Measurements from ENCODE around the gene BTK.

Gene BTK

DNA sequence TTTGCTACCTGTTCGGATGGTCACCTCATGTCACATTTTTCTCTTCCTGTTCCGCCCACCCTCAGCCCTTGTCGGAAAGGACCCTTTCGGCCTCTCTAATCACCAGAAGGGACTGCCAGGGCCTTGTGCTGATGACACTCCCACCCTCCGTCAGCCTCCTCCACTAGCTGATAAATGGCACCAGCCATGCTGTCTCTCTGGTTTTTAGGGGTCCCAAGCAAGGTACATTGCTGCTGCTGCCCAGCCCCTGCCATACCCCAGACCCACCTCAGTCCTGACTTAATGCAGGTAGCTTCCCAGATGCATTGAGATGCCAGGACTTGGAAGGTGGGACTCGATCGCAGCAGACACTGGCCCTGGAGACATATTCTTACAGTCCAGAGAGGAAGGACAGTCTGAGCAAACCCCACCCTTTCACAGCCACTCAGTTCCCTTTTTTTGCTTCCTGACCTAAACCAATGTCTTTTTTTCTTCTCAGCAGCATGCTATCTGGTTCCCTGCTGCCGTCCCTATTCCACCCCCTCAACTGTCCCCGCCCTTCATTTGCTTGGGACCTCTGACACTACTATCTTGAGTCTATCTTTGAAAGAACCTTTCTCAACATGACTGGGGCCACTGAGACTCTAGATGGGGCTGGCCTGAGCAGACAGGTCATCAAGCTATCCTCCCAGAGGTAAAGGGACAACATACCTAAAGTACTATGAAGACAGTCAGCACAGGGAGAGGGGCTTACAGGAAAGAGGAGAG, at the start of gene BTK:
BTK (minus strand) TSS at position 397 of the 747 bp plus-strand sequence. CDS start 10,907 bp downstream, outside the sequence.
- no peak for DNase-seq (ENCODE audit: low read depth, low spot score)

DNA sequence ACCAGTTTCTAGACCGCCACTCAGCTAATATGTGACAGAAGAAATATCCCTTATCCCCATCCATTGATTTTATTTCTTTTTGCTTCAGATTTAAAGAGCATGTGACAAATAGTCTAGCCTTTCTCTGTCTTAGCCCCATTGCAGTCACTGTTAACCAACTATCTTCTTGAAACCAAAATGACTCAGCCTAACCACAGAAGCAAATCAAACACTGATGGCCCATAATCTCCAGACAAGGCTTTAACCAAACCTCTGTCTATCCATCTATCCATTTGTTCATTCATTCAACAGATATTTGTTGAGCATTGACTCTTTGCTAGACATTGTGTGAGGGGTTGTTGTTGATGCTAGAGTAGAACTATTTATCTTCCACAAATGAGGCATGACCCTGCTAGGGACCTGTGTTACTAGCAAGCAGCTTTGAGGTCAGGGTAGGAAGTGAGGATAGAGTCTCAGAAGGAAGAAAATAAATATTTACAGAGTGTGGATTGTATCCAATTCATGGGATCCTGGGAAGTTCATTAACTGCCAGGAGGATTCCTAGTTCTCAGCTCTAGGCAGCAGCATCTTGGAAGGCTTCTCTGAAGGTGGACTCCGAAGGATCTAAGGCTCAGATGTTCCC, 44.6 kb upstream of the BTK start:
- peak; percentile 19 for DNase-seq (ENCODE audit: low read depth, low spot score)

DNA sequence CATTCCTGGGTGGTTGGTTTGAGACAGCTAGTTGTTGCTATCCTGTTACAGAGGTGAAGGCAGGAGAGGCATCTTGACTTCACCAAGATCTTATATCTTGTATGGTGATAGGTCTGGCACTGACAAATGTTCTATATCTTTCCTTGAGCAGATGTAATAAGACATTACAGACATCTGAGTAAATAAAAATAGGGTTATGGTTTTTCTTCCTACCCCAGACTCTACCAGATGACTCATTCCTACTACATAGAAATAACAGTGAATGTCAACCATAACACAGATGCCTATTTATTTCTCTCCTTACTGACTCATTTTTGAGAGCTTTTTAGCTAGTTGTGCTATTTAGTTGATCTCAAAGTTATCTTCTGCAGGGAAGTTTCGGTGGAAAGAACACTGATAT, 43.9 kb upstream of the BTK start:
- DNase-seq (ENCODE audit: low read depth, low spot score): peak; percentile 28

DNA sequence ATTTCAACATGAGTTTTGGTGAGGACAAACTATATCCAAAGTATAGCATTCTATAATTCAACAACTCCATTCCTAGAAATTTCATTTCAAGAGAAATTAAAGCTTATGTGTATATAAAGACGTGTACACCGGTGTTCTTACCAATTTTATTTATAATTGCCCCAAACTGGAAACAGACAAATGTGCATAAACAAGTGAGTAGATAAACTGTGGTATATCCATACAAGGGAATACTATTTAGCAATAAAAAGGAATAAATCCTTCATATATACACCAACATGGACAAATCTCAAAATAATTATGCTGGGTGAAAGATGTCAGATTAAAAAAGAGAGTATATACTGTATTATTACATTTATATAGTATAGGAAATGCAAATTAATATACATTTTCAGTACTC, 42.0 kb upstream of the BTK start:
- DNase-seq (ENCODE audit: low read depth, low spot score): no peak

DNA sequence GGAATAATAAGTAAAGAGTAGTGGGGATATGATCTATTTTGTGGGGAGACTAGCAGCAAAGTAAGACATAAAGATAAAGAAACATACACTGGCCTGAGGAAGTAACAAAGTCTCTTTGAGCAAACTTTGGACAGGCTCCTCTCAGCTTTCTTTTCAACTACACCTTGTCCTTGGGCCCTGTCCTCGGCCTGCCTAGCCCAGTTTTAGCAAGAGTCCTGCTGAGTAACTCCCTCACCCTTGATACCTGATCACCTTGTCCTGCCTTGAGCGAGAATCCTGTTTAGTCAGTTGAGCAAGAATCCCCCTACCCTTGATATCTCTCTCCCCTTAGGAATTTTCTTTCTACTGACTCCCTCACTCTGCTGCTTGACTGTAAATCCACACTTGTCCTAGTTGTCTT, 33.5 kb upstream of the BTK start:
- DNase-seq (ENCODE audit: low read depth, low spot score): no peak

DNA sequence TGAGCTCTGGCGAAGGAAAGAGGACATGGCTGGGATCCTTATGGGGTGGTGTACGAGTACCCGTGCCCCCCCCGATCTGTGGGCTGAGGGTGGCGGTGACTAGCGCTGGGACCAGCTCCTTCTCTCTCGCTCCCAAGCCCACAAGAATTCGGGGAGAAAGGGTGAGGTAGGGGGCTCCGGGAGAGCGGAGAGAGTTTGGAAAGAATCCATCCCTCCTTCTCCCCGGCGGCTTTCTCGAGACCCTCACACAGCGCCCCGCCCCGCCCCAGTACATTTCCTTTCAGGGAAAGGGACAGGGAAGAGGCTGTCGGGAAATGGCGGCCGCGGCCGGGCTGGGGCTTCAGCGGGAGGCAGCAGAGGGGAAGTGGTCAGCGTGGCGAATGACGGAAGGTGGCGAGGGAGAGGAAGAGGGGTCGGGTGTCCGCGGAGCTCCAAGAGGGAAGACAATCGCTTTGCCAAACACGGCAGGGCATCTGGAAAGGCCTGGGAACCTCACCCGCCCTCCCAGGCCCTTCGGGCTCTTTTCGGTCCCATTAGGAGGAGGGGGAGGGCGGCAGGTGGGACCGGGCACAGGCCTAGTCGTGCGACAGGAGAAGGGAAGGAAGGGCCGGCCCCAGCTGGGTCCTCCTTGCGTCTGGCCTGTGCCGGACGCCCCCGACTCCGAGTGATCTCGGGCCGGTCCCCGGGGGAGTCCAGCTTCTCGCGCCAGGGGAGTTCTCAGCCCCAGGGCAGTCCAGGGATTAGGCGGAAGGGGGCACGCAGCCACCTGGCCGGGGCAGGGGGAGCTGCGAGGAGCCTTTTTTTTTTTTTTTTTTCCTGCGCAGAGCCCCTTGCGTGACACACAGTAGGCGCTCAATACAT, 32.2 kb upstream of the BTK start:
- DNase-seq (ENCODE audit: low read depth, low spot score): peak; percentile 60

DNA sequence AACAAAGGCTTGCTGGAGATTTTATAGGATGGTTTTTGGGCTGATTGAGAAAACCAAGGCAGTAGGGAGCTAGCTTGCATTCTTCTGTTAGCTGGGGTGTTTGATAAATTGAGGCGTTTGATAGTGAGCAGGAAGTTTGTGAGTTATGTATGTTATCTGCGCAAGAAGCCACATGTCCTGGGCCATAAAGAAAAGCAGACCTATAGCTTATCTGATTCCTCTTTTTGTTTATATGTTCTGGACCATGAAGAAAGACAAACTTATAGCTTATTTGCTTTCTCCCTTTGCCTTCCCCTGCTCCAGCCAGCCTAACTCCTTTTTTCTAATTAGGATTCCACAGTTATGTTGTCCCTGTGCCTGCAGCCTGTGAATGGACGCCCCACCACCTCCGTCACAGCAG, 31.2 kb upstream of the BTK start:
- DNase-seq (ENCODE audit: low read depth, low spot score): no peak

DNA sequence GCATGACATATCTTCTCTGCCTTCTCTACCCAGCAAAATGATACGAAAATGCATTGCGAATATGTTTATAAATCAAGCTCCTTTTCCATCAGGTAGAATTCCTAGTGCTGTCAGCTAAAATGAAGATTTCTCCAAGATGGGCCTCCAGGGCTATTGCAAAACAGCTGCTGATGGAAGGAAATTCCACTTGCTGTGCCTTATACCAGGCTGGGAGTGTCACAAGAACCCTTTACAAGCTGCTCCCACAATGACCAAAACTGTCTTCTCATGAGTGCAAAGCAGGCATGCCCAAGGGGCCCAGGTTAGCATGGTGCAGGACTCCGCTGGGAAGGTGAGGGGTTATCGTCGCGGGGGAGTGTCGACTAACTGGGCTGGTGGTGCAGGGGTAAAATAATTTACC, 30.7 kb upstream of the BTK start:
- DNase-seq (ENCODE audit: low read depth, low spot score): no peak

DNA sequence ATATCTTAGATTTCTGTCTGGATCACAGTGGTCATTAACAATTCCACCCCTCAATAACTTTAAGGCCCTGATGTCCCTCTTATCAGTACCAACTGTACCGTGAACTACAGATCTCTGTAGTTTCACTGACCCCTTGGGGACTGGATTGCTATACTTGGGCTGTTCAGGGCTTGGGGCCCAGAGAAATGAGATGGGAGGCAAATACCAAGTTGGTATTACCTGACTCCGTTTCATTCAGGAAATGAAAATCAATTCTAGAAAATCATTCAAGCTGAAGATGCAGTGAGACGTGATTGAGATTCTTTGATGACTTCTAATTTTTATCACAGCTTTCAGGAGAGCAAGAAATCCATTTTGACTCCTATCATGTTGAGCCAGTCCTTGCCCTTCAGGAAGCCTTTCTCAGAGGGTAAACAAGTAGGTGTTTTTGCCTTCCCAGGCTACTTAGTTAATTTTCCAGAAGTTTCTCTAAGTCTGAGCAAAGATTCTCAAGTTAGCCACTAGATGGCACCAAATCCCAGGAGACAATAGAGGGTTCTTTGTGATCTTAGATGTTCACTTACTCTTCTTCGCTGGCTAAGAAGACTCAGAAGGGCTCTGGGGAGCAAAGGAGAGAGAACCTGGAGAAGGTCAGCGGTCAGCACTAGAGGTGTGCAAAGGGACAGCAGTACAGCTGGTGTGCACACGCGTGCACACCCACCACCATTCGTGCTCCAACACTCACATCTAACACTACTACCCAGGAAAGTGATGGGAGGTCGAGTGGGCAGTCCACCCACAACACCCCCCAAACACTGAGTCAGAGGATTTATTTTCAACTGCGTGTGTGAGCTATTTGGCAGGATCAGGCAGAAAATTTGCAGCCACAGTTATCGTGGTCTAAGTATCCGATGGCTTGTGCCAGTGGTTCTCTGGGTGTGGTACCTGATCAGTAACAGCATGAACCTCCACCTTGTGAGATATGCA, 29.5 kb upstream of the BTK start:
- peak; percentile 72 for DNase-seq (ENCODE audit: low read depth, low spot score)

DNA sequence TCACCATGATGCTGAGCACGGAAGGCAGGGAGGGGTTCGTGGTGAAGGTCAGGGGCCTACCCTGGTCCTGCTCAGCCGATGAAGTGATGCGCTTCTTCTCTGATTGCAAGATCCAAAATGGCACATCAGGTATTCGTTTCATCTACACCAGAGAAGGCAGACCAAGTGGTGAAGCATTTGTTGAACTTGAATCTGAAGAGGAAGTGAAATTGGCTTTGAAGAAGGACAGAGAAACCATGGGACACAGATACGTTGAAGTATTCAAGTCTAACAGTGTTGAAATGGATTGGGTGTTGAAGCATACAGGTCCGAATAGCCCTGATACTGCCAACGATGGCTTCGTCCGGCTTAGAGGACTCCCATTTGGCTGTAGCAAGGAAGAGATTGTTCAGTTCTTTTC, 26.0 kb upstream of the BTK start:
- DNase-seq (ENCODE audit: low read depth, low spot score): no peak

DNA sequence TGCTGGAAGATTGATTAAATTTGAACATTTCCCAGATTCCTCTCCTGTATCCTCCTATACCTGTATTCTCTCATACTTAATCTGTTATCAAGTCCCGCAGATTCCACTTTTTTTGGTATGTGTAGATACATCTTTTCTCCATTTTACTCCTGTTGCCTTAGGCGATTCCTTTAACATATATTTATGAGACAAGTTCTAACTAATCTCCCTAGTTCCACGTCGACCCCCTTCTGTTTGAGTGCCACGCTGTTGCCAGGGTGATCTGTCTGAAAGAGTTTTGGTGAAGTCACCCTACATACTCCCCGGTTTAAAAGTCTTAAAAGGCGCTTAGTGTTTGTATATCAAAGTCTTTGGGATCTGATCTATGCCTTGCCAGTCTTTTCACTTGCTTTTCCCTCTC, 24.5 kb upstream of the BTK start:
- peak; percentile 22 for DNase-seq (ENCODE audit: low read depth, low spot score)

DNA sequence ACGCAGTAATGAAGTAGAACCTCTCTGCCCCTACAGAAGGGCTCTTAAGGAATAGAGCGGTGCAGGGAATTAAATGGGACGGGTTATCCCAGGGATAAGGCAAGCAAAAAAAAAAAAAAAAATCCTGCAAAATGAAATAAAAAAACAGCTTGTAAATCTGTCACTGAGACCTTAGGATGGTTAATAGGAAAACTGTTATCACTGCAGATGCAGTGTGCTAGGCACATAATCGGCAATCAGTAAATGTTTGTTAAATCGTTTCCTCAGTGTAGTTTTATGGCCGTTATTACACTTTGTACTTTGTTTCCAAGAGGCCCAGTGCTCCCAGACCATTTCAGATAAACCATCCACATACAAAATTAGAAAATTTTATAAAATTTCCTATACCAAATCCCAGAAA, 23.1 kb upstream of the BTK start:
- no peak for DNase-seq (ENCODE audit: low read depth, low spot score)

DNA sequence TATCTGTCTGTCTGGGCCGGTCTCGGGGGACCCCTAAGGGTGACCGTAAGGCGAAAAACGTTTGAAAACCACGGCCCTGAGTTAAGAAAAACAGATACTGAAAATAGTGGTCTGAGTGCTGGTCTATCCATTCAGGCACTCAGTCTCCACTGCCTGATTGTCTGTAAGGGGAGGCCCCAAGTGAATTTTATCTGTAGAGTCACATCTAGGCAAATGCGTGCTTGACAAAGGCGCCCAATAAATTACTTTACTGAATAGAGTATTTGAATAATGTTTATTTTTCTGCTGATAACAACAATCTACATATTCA, 22.5 kb upstream of the BTK start:
- no peak for DNase-seq (ENCODE audit: low read depth, low spot score)

DNA sequence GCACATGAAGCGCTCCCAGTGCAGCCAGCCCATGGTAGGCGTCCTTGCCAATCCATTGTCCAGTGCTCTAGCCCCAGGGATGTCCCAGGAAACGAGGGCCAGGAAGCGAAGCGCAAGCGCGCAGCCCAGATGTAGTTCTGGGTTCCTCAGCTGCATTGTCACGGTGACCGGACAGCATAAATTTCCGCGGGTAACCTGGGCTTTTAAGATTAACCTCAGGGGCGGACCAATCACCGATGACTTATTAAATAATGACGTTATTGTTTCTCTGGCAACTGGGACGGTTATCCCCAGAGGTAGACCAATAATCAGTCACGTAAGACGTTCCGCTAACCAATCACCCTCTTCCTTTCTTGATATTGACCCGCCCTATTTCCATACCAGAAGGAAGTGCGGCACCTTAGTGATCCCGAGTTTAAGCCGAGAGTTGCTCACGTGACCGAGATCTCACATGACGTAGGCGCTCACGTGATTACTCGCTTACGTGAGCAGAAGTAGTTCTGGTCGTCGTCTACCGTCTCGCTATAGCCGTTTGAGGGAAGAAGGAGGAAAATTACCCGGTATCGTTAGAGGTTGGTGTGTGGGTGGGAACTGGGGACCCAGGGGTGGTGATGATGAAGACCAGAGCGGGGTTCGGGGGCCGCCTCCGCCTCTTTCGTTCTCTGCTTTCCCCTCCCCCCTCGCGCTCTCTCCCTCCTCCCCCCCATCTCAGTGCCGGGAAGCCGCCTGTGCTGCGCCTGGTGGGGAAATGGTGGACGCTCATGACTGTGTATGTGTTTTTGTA, 21.9 kb upstream of the BTK start, which contains the start of the genes GLA and HNRNPH2:
GLA (minus strand) TSS at position 178 of the 784 bp plus-strand sequence; CDS start at position 156, 22 bp downstream.
HNRNPH2 (plus strand) TSS at position 475 of the 784 bp plus-strand sequence. CDS start 3,767 bp downstream, outside the sequence.
- DNase-seq (ENCODE audit: low read depth, low spot score): peak; percentile 97

DNA sequence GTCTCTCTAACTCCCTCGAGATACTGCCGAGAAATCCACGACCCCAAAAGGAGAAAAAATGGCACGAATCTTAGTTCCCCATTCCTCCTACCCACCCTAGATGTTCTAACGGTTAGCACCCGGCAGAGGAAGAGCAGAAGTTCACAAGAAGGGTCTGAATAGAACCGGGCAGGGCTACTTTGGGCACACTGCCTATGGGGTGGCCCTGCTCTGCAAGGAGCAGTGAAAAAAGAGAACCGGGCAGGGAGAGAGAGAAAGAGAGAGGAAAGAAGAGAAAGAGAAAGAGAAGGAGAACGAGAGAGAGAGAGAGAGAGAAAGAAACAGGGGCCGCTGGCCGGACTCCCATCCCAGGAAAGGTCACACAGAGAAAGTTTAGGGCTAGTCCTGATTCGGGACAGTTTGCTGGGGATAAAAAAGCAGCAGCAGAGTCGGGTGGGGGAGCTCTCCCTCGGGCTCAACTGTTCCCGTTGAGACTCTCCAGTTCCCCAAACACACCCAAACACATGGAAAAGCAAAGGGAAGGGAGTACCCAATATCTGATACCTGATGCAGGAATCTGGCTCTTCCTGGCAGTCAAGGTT, 21.3 kb upstream of the BTK start:
- peak; percentile 17 for DNase-seq (ENCODE audit: low read depth, low spot score)

DNA sequence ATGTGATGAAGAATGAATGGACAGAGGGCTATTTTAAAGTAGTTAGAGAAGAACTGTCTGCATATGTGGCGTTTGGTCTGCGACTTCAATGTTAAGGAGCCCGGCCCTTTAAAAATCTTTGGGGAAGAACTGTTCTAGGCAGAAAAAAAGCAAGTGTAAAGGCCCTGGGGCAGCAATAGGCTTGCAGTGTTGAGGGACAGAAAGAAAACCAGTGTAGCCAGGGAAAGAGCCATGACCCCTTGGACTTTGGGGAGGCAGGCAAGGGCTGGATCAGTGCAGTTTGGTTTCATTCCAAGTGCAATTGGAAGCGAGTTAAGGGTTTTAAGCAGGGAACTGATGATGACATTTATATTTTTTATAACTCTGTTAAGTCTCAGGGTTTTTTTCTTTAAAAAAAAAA, 13.8 kb upstream of the BTK start:
- no peak for DNase-seq (ENCODE audit: low read depth, low spot score)

DNA sequence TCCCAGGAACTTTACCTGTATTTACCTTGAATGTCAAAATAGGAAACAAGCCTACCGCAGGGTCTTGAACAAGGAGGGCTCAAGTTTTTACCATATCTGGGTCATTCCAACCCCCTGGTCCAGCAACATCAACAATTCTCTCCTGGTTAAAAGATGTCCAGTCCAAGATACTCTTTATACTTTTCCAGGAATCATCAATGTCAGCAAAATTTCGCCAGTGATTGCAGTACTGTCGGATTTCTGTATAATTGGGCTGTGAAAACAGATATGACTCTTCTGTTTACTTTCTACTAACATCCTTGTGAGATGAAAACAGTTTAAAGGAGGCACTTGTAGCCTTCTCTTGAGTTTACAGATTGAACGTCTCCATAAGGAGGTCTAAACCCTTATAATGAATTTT, 12.7 kb upstream of the BTK start:
- no peak for DNase-seq (ENCODE audit: low read depth, low spot score)

DNA sequence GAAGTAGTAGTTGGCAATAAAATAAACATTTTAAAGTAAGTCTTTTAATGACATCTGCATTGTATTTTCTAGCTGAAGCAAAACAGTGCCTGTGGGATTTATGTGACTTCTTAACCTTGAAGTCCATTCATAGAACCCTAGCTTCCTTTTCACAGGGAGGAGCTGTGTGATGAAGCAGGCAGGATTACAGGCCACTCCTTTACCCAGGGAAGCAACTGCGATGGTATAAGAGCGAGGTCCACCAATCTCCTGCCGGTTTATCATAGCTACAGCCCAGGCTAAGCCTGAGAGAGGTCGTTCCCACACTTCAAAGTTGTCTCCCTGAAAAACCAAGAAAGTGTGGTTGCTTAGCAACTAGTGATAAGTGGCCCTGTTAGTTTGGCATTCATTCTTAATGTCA, 11.8 kb upstream of the BTK start:
- DNase-seq (ENCODE audit: low read depth, low spot score): no peak

DNA sequence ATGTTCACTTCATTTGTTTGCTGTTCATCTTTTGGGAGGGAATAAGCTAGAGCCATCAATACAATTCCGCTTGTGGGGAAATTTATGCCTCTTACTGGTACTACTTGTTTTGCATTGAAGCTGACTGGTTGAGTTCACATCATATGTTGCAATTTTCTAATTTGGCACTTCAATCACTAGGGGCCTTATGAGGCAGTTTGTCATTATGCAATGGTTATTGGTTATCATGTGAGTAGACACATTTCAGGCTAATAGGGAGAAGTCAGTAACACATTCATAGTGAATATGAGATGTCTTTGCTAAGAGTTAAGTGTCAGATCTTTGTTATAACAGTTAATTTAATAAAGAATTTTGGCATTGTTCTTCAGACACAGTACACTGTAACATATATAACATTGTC, 9.8 kb upstream of the BTK start:
- DNase-seq (ENCODE audit: low read depth, low spot score): no peak

DNA sequence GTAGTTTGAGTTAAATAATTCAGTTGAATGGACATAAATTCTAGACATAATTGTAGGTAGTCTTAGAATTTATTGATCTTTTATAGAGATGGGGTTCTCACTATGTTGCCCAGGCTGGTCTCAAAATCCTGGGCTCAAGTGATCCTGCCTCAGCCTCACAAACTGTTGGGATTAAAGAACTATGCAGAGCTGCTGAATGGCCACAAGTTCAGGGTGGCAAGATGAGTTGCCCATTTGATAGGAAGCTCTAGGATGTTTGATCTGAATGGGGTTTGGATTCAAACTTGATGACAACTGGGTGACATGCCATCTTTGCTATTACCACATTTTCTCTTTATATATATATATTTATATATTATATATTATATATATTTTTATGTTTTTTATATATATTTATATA, 8.4 kb upstream of the BTK start:
- DNase-seq (ENCODE audit: low read depth, low spot score): no peak
